Amygdala (tissue), 56 donors: ENCODE measurements around the gene RRN3.
A peak's percentile ranks its signal among the peaks of the same experiment; 100 is the strongest.
"Not testable (repeated sequence)": the region's sequence is repeated elsewhere in the genome, so short reads cannot be mapped to it uniquely, and the experiment has no call there.

ENCODE experiments used
- DNase-seq, 56 donors: peaks; one replicate each; lab custom pipeline; 2025; lab: John Stamatoyannopoulos, UW

RRN3 gene

DNA sequence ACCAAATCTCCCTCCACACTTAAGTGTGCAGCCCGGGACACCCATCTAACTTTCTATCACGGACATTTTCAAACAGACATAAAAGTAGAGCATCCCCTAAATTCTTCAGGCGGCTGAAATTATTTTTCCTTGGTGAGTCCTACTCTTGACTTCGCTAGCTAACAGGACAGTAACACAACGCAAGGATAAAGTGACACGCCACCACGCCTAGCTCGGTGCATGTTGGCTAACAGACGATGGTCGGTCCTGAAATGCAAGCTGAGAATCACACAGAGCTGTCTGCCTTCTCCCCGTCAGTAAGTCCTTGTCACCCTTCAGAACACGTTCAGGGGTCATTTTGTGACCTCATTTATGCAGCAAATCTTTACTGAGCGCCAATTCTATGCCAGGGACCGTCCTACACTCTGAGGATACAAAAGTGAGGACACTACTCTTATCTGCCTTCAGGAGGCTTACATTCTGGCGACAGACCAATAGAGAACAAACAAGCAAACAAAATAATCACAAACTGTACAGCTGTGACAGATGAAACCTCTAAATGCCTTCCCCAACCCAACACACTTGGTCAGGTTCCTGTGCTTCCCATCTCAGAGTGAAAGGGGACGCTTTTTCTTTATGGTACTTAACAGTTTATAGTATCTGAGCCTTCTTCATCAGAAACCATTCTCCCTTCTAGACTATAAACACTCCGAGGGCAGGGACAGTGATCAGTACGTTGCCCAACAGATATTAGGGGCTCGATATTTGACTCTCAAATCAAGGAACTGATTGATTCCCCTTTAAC lies 39.5 kb downstream of the RRN3 start:
- no peak for DNase-seq

DNA sequence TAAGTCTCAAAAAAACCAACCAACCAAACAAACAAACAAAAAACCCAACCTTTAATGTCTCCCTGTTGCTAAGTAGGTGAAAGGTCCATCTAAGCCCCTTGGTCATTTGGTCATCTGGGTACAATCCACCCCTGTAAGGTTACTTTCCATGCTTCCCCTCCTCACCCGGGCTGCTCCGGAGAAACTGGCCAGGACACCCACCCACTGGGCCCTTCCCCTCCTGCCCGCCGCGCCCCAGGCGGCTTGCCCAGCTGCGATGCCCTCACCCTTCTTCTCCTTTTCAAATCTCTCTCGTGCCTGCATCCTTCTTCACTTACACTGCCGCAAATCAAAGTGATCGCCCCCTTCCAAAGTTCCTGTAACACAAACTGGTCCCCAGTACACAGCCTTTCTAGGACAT lies 40.2 kb downstream of the RRN3 start:
- DNase-seq = no peak

GRCh38 chr16:15052747-15053476 lies 41.2 kb downstream of the RRN3 start:
- no peak for DNase-seq

GRCh38 chr16:15051387-15051951 lies 42.6 kb downstream of the RRN3 start:
- DNase-seq = no peak

- not testable (repeated sequence) for DNase-seq
Measured at GRCh38 chr16:15050440-15050839, 43.6 kb downstream of the RRN3 start.

DNA sequence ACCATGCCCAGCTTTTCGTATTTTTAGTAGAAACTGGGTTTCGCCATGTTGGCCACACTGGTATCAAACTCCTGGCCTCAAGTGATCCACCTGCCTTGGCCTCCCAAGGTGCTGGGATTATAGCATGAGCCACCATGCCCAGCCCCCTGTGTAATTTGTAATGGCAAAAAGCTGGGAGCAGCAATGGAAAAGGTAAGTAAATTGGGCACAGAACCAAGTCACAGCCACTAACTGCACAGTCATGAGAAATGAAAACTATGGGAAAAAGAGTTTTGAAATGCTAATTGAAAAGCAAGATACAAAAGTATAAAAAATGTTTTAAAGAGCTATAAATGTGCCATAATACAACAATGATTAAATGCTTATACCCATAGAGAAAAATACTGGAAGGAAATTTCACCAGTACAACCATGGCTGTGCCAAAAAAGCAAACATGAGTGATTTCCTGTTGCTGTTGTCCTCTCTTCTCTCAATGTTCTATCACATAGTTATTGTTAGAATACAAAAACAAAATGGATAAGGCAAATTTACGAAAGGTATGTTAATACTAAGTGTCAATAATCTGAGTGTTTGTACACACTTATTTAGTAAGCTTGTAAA lies 44.4 kb downstream of the RRN3 start:
- no peak for DNase-seq

DNA sequence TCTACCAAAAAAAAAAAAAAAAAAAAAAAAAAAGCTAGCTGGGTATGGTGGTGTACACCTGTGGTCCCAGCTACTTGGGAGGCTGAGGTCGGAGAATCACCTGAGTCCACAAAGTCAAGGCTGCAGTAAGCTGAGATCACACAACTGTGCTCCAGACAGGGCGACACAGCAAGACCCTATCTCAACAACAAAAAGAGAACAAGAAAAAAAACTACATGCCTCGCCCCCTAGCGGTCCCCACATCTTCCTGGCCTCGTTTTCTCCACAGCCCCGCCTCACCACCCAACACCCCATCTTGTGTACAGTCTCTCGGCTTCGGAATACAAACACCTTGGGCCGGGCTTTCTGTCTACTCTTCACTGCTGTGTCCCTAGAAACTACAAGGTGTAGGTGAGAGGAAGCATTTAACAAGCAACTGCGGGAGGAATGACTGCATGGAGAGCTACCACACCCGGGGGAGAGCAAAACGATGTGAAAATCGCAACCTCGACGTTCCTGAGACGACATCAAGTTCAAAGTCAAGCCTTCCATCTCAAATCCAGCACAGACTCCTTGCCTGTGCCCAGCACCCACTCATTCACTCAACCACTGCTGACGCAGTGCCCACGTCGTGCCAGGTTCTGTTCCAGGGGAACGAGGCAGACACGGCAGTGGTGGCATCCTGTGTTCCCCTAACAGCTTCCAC lies 47.2 kb downstream of the RRN3 start:
- DNase-seq = no peak

DNA sequence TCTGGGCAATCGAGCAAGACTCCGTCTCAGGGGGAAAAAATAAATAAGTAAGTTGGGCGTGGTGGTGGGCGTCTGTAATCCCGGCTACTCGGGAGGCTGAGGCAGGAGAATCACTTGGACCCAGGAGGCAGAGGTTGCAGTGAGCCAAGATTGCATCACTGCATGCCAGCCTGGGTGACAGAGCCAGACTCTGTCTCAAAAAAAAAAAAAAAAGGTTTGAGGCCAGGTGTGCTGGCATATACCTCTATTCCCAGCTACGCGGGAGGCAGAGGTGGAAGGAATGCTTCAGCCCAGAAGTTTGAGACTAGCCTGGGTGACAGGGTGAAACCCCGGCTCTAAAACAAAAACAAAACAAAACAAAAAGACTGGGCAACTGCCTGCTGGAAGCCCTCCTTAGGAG lies 48.8 kb downstream of the RRN3 start:
- DNase-seq = not testable (repeated sequence)

DNA sequence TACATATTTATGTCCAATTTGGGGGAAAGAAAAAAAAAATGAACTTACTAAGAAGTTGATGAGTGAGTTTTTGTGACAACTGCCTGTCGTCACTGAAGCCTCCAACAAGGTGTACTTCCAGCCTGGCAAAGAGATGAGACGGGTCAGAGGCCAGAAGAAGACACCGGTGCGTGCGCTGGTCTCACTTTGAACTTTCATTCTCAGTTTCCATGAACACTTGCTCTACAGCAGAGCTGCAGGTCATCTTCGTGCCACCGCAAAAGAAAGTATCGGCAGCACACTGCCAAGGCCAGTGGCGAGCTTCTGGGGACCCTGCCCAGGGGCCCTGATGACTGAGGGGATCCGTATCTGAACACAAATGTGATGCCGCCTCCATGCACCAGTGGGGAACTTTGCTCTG lies 49.8 kb downstream of the RRN3 start:
- DNase-seq = no peak

- DNase-seq = no peak
Measured at GRCh38 chr16:15043344-15043743, 50.7 kb downstream of the RRN3 start.

DNA sequence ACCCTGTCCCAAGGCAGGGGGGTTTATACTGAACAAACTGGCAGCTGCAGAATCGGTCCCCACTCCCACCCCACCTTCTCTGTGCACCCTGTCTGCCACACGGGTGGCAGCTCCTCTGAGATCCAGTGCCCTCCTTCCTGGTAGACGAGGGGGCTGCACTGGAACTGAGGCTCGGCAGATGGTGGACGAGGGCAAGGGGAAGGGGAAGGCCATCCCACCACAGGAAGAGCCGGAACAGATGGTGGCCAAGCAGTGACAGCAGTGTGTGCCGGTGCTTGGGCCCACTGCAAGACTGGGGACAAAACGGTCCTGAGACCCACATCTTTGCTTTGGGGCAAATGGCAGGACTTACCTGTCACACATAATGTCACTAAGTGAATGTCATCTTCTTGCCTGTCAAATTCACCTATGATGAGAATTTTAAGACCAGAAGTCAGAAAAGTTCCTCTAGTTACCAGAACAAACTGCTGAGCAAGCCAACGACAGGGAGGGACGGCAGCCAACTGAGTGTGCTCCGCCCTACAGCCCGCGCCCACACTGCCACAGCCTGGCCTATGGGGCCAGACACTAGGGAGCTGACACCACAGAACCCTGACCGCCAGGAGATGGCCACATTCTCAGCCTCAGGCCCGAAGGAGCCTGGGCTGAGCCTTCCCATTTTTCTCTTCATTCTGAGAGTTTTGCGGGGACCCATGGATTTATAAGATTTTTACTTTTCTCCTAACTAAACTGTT lies 52.6 kb downstream of the RRN3 start:
- DNase-seq = peak in 40 of 56 donors; percentile 12 to 71 (median 41)

- no peak for DNase-seq
Measured at GRCh38 chr16:15038689-15039088, 55.4 kb downstream of the RRN3 start.

GRCh38 chr16:15037745-15038144 lies 56.3 kb downstream of the RRN3 start:
- DNase-seq = no peak

- DNase-seq = peak in 9 of 56 donors; percentile 18 to 55 (median 23)
Measured at GRCh38 chr16:15037003-15037402, 57.1 kb downstream of the RRN3 start.

GRCh38 chr16:15035163-15035729 lies 58.8 kb downstream of the RRN3 start:
- DNase-seq = no peak

- DNase-seq = peak in 2 of 56 donors; percentile 16 to 21
Measured at GRCh38 chr16:15034266-15035162, 59.6 kb downstream of the RRN3 start.

- DNase-seq = no peak
Measured at GRCh38 chr16:15033309-15033707, 60.8 kb downstream of the RRN3 start.

GRCh38 chr16:15032547-15033308 lies 61.3 kb downstream of the RRN3 start:
- DNase-seq = no peak
